Islet of Langerhans (tissue), 1 donor: ENCODE results near the gene LRRC18.

Experiments used
- FAIRE-seq: peaks from one replicate; lab custom pipeline; 2011; peaks lifted over from hg19 to GRCh38; lab: Jason Lieb, UNC

The LRRC18 gene

DNA sequence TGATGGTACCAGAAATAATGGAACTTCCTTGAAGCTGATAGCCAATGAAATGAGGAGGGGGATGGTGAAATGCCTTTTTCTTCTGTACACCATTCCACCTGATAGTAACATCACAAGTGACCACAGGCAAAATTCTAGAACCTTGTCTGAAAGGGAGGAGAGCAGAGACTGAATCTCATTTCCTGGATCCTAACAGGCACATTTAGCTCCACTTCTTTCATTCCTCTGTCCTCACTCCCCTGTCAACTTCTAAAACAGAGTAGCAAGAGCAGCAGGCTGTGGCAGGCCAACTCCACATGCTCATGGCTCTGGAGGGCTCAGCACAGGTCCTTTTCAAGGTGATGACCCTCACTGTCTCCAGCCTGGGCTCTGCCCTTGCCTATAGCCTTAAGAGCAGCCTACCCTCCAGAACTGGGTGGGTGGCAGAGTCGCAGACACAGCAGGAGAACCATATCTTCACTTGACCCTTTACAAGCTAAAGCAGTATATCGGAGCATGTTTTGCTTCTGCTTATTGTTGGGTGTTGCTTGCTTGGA lies at the start of gene LRRC18:
Gene LRRC18, minus strand, starts transcription at position 51 of the 536 bp plus-strand sequence. CDS start 25,685 bp downstream, outside the sequence.
- no peak for FAIRE-seq

DNA sequence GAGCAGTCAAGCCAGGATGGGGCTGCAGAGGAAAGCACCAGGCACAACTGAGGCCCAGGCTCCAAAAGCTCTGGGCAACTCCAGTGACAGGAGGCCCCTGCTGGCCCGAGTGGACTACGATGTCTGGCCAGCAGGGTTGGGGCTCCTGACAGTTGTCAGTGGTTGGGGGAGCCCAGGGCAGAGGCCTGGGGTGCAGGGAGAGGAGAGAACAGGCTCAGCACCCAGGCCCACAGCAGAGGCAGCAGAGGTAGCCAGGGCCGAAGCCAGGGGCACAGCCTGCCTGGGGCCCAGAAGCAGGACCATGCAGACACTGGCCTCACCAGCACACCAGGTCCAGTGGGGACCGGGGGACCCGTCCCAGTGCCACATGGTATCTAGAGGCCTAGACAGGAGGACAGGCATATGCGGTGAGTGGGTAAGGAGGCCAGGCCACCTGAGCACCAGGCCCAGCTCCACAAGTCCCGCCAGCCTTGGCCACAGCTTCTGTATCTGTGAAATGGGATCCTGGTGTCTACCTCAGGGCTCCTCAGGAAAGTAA lies 46.0 kb upstream of the LRRC18 start:
- FAIRE-seq: no peak

DNA sequence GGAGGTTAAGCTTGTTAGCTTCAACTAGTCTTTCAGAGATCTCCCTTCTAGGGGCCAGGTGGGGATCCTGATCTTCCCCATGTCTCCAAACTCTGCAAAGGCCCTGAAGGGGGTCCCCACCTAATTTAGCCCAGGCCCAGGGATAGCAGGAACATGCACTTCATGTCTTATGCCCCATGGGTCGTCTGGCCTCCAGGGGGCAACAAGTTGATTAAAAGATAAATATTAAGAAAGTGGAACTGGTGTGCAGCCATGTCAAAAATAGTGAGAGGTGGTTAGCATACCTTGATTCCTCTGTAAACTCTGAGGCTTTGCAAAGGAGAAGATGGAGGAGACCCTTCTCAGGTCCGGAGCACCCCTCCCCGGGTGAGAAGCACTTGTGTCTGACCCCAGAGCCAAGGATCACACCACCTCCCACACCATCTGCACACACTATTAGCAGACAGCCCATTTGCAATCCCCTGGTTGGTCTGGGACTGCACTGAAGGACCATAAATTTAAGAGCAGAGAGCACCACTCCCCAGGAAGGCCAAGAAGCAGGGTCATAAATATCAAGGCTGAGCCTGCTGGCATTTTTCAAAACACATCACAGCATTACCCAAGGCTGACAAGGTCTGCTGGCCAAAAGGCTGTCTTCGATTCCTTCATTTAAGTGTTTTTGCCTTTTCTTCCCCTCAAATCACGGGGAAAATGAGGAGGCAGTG lies 44.2 kb upstream of the LRRC18 start:
- FAIRE-seq: no peak

DNA sequence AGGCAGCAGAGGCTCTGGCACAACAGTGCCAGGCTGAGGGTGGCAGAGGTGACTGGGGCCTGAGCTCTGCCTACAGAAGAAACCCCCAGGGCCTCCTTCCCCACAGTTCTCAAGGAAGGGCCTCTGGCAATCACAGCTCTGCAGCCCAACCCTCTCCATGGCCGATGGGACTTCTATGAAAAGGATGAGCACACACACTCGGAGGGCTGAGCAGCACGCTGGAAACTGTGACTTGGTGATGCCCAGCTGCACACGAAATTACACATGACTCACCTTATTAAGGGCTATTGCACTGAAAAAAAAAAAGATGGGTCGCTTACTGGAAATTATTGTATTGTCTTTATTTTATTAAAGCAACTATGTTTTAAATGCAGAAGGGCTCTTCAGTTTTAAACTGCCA lies 42.9 kb upstream of the LRRC18 start:
- FAIRE-seq: no peak

DNA sequence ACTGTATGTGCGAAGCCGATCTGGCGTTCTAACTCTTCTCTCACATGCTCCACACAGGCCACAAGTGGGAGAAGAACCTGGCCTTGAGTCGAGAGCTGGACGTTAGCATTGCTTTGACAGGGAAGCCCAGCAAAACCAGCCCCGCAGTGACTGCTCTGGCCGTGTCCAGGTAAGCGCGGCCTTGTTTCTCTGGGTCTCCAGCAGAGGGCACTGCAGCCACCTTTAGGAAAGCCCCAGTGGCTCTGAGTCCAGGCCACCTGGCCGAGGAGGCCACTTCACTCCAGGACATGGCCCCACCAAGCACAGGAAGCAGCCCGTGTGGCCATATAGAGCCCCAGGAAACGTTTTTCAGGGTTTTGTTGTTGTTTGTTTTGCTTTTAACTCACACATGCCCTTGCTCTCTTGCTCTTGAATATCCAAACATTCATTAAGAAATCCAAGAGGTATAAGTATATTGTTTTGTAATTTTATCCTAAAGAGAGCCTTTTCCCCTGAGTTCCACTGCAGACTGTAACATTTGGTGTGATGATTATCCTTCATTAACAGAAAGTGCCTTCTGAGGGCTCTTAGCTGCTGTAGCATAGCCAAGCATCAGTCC lies 41.8 kb upstream of the LRRC18 start:
- FAIRE-seq: no peak

DNA sequence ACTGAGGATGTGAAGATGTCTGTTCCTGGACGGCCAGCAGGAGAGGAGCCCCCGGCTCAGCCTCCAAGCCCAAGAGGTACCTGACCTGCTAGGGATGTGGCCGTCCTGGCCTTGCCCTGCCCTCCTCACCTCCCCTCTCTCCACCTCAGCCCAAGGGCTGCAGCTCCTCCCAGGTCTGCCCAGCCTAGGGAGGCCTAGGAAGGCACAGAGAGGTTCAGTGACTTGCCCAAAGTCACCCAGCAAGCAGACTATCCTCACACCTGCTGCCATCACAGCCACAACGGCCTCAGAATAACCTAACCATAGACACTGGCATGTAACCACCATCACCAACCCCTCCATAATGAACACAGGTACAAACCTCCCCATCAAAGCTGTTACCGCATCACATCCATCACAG lies 38.7 kb upstream of the LRRC18 start:
- no peak for FAIRE-seq

DNA sequence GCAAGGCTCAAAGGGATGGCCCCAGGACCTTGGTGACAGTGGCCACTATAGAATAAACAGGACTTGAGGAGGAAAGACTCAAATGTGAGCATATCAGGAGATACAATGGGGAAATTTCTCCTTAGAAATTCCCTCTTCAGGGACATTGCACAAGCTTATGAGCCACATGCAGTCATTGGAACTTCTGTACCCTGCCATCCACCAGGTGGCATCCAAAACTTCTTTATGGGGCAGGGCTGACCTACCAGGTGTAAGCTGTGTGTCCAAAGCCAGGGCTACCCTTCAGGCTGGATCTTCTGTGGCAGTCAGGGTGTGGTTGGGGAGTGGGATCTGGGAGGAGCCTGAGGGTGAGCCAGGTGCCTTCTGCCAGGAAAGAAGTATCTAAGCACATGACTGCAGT lies 36.6 kb upstream of the LRRC18 start:
- no peak for FAIRE-seq

DNA sequence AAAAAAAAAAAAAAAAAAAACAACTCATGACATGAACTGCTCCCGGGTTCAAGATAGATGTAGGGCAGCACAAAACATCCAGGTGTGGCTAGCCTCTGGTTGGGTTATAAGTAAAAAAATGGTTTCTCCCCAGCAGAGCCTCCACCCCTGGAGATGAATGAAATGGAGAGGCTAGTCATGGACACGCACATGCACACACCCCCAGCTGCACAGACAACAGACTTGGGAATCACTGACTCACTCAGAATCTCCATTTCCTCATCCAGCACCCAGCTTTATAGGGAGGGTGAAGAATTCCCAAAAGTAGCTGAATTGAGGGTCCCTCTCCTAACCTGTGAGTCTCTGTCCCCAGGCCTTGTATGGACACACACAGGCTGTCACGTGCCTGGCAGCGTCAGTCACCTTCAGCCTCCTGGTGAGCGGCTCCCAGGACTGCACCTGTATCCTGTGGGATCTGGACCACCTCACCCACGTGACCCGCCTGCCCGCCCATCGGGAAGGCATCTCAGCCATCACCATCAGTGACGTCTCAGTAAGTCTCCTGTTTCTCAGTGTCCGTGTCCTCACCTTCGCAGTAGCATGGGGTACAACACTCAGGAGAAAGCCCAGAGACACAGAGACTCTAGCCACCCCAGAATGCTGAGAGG lies 35.0 kb upstream of the LRRC18 start:
- FAIRE-seq: no peak

DNA sequence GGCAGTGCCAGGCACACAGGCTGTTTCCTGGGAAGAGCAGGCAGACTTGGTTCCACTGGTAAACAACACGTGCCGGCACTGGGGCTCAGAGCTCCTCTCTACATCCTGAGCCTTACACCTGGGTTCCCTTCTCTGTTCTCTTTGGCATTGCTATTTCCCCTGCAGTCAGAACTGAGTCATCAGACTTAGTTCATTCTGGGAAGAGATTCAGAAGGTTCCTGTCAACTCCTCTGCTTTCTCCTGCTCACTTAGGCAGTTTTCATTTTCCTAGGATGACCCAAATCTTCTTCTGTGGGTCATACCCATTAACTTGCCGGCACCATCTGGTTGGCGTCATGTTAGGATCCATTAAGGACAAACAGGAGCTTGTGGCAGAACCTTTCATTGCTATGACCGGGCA lies 33.4 kb upstream of the LRRC18 start:
- FAIRE-seq: no peak

DNA sequence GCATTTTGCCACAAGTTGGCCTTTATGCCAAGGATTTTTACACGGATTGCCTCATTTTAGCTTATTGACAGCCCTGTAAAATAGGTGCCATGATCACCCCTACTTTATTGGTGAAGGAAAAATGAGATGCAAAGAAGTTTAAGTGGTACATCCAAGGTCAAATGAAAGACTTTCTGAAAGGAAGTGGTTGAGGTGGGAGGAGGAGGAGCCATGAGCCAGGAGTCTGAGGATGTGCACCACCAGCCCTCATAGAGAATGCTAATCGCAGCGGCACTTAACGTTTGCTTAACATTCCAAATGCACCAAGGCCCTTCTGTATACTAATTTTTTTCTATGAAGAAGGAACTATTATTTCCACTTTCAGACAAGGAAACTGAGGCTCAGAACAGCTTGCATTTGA lies 31.0 kb upstream of the LRRC18 start:
- no peak for FAIRE-seq

DNA sequence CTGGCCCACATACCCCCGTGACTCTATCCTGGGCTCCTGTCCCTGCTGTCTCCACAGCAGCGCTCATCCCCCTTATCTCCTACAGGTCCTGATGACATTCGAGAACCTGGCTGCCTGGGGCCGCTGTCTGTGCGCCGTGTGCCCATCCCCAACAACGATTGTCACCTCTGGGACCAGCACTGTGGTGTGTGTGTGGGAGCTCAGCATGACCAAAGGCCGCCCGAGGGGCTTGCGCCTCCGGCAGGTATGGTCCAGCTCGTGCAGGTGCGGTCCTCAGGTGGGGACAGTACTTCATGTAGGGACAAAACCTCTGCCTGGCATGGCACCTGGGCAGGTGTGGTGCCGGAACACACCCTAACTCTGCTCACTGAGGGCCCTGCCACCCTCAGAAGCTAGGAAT lies 30.4 kb upstream of the LRRC18 start:
- FAIRE-seq: no peak

DNA sequence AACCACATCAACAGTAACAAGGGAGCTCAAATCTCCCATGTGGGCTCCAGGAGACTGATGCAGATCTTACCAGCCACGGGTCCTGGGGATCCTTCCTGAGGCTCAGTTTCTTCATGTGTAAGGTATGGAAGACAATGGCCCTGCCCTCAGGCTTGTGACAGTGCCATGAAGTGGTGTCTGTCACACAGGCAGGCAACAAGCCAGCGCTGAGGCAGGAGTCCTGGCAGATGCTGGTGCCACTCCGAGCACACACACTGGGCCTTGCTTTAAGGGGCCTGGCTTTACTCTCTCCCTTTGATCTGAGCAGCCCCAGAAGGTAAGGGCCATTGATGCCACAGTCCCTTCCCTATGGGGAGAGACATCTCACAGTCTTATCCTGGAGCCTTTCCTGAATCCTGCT lies 28.4 kb upstream of the LRRC18 start:
- no peak for FAIRE-seq

DNA sequence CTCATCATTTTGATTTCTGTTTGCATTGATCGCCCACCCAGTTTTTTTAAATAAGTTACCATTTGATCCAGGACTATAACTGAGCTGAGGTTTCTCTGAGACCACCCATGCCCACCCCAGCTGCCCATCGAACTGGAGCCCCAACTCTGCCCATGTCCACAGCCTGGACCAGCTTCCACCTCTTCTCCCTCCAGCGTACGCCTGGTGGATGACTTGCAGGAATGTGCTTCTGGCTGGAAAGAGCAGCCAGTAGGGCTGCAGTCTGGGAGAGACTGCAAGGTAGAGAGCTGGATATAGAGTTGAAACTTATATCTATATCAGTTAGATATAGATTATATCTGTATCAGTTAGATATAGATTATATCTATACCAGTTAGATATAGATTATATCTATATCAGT lies 25.8 kb upstream of the LRRC18 start:
- no peak for FAIRE-seq

DNA sequence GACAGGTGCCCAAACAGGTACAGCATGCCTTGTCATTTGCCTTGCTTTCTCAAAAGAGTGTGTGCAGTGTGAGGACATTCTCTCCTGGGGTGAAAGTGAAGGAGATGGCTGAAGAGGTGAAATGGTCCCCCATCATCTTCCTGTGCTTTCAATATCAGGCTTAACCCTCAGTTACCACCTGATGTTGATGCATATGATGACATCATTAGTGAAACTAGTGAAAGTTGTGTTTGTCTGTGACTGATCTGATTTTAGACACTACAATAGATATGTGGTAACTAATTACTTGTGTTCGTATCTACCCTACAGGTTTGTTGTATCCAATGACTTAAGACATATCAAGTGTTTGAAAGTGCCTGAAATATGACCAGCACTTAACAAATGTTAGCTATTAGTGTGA lies 24.4 kb upstream of the LRRC18 start:
- no peak for FAIRE-seq

DNA sequence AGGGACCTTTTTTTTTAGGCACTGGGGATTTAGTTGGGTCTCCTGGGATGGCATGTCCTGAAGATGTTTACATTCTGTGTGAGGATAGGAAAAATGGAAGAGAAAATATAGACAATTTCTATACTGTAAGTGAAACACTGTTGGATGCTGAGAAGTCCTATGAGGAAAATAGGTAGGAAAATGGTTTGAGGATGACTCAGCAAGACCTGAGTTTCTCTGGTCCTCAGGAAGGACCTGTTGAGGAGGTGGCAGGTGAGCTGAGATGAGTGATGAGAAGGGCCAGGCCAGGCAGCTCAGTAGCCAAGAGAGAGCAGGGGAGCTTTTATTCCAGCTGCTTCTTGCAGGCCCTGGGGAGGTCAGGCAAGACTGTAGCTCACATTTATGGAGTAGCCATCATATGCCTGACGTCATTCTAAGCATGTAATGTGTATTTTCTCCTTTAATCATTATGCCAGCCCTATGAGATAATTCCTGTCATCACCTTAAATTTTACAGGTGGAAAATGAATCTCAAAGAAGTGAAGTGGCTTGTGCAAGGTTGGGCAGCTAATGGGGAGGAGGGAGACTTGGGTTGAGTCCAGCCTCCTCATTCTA lies 19.1 kb upstream of the LRRC18 start:
- no peak for FAIRE-seq

DNA sequence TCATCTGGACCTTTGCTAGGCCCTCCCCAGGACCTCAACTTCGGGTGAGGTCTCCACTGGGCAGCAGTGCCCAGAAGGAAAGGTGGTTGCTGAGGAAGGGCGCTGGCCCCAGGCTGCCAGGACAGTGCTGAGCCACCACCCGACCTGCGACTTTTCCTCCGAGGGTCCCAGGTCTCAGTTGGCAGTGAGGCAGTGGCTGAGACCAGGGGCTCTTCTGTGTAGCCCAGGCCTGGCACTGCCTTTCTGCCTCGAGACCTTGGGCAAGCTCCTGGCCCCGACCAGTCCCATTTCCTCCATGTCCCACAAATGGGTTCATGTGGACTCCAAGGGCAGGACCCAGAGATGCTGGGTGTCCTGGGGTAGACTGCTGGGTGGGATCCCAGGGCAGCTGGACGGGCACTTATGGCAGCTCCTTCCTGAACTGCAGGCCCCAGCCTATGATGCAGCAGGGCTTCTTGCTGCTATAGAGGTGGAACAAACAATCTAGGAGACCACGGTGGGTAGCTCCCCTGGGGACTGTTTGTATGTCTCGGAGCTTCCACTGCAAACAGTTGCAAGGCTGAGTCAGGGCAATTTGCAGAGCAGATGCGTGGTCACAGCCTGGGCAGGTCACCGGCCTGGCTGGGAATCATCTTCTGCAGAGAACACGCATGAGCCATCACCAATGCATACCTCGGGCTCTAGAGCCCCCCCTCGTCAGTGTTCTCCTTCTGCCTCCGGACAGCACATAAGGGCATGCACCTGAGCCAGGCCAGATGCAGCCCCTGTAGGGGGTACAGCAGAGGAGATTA lies 17.9 kb upstream of the LRRC18 start:
- FAIRE-seq: no peak

DNA sequence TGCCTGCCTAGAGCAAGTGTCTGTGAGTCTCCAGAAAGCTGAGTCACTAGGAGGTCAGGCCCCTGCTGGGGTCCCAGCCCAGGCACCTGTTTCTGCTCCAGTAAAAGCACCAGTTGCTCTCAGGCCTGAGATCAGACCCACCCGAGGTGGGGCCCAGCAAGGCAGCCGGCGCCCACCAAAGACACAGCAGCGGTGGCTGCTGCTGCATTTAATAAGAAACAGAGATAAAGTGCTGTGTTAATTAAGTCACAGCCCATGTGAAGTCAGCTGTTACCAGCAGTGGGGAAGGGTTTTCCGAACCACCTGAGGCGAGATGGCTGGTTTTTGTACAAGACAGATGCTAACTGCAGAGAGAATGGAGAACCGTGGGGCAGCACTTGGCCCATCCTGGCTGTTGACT lies 12.1 kb upstream of the LRRC18 start:
- FAIRE-seq: no peak

DNA sequence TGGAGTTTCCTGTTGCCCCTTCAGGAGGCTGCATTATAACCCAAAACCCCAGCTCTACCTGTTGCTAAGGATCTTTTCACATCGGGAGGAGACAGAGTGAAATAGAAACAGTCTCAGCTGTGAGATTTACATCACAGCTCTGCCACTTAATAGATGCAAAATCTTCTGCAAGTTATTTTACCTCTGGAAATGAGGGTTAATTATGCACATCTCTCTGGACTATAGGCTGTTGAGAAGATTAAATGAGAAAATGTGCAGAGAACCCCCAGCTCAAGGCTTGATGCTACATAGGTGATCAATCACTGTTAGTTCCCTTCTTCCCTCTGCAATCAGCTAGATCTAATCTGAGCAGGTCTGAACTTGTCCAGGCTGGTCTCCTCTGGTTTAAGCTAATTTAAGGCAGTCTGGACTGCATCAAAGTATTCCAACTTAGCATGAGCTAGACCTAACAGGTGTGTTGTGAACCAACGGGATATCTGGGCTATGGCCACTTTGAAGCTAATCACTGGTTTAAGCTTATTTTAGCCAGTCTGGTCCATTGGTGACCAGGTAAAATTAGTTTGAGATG lies 8.9 kb upstream of the LRRC18 start:
- no peak for FAIRE-seq

DNA sequence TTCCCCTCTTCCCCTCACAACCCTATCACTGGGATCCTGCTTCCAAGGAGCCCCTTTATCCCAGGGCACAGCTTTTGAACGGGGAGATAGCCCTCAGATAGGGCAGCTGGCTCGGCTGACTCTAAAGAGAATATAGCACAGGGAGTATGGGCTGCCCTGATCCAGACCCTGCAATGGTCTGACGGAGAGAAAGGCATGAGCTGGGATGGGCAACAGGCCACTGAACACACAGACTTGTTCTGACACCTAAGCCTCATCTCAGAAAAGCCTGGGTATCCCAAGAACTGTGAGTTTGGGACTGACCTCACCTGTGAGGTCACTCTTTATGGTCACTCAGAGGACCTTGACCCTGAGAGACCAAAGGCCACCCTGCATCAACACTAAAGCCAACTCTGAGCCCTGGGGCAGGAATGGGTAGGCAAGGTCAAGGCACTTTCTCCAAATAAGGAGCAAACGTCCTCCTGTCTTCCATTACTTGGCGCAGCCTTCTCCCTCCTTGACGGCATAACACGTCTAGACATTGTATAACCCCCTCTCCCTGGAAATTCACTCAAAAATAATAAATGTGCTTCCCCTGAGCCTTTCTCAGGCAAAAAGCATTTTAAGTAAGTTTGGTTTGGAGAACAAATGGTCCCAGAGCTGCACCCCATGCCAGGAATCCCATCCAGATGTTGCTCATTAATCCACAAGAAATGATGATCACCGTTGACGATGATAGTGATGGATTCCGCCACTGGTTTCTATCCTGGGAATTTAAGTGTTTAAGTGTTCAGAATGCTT lies 8.2 kb upstream of the LRRC18 start:
- FAIRE-seq: no peak

DNA sequence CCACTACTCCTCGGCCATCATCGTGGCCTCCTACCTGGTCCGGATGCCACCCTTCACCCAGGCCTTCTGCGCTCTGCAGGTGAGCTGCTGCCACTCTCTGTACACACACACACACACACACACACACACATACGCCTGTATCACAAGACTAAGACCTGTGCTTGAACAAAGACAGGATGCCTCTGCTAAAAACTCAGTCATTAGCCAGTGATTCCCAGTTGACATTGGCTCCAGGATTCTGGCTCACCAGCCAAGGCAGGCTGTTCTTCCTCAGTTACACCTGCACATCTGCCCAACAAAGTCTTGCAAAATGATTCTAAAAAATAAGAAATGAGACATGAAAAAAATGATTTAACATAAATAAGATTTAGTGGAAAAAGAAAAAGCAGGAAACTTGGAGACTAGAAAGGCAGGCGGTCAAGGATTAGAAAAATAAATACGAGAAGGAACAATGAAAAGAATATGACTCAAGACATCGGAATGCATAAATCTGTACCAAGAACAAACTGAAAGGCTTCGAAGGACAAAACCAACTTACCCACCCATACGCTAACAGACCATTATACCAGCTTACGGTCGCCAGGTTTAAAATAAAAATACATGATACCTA lies 7.4 kb upstream of the LRRC18 start:
- FAIRE-seq: no peak

DNA sequence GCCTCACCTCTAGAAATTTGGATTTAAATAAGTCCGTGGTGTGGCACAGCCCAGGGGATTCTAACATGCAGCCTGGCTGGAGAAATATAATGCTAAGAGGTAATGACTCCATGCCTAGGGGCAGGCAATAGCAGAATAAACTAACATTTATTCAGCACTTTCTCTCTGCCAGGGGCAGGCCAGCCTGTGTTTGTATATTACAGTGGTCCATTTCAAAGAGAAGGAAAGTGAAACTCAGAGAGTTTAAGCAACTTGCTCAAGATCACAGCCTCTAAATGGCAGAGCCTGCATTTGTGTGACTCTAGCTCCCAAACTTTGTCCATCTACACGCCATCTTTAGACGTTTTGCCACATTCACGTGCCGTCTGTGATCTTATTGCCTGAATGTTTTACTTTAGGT lies 6.7 kb upstream of the LRRC18 start:
- FAIRE-seq: no peak
